H1 (cell line): ENCODE data around the gene ACSF2. TPM values are rescaled to one million over a fixed set of nuclear protein-coding genes. Genes with fewer than 3 reads are reported as not detected.

ENCODE experiments used
- CBX5 ChIP-seq: fragments of 300-800, 300-1000 bp; sonication (generic); IDR thresholded peaks from 2 replicates; pipeline ENCODE4 v1.7.1; 2016; ENCODE audit warnings: antibody characterized with exemption, low read length, low read depth
- EP300 ChIP-seq, 2 experiments: IDR thresholded peaks; 1 replicate in 1 of 2; 2 replicates in 1 of 2; pipeline ENCODE4 v1.6.1; 2011 to 2012; ENCODE audit warnings: low read depth in 2 of 2, low read length in 2 of 2, mild to moderate bottlenecking in 2 of 2, borderline replicate concordance in 1 of 2, inconsistent platforms in 1 of 2, moderate library complexity in 1 of 2
- POLR2A ChIP-seq, 2 experiments: IDR thresholded peaks; 1 replicate in 1 of 2; 2 replicates in 1 of 2; pipeline ENCODE4 v1.6.1; 2011; ENCODE audit warnings: low read depth in 2 of 2, low read length in 2 of 2, mild to moderate bottlenecking in 2 of 2; ENCODE audit errors: control extremely low read depth in 1 of 2
- POLR2AphosphoS5 ChIP-seq: IDR thresholded peaks from 2 replicates; pipeline ENCODE4 v1.6.1; 2011; ENCODE audit warnings: low read depth, low read length
- RNF2 ChIP-seq: fragments of 200-900, 300-1000 bp; sonication (generic); IDR thresholded peaks from 2 replicates; pipeline ENCODE4 v1.7.1; 2016; ENCODE audit warnings: borderline replicate concordance, low read depth, mild to moderate bottlenecking, antibody characterized with exemption, low read length; ENCODE audit not compliant: poor library complexity, severe bottlenecking; ENCODE audit errors: missing control alignments
- SRF ChIP-seq: IDR thresholded peaks from 2 replicates; pipeline ENCODE4 v1.6.1; 2011; ENCODE audit warnings: mild to moderate bottlenecking, low read depth, low read length, moderate library complexity
- polyA plus RNA-seq, 7 experiments: library from polyadenylated mRNA; depleted of rRNA in 3 of 7; stranded (reverse) in 5 of 7; unstranded in 2 of 7; fragments of >200 nt in 5 of 7; fragments of 200-250 nt in 2 of 7; gene quantifications; 1 replicate in 5 of 7; 2 replicates in 1 of 7; 4 replicates in 1 of 7; pipeline versions ENCODE4 v1.2.1 to v1.2.3, GENCODE V29; 2011 to 2013; ENCODE audit warnings: missing spikeins in 2 of 7, mixed read lengths in 2 of 7
- total RNA-seq: library from RNA; stranded (reverse); fragmentation: NEBNext Ultra II Directional; extraction: Animal tissue kit (Norgen Biotek cat#: 25700); gene quantifications from 2 replicates; pipeline ENCODE4 v1.2.1, GENCODE V29; 2021

The ACSF2 gene
- total and polyA plus RNA-seq, 2 of the 8 experiments (the other 6 are each of a cell fraction or from before 2014, with no cell fraction given) = 14.5 to 16.3 TPM

DNA sequence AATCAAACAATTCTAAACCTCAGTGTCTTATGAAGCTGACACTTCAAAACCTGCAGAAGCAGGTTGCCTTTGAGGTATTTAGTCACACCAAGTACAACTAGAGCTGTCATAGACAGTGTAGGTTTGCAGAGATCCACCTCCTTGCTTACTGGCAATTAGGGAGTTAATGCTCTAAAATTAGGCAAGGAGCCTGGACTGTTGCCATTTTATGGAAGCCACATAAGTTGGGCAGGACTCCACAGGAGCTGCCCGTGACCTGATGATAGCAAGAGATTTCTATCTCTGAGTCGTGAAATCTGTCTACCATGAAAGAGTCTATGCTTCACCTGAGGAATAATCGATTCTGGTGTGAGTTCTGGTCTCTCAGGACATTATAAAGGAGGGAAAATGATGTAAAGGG is 44.1 kb upstream of the ACSF2 start (continued):
- TF ChIP-seq EP300 (IDR thresholded peaks at IDR 0.05; ENCODE audit: borderline replicate concordance in 1 of 2, low read depth in 2 of 2, low read length in 2 of 2) (no peak), POLR2AphosphoS5 (no peak), POLR2A (IDR thresholded peaks at IDR 0.05; ENCODE audit: control extremely low read depth in 1 of 2, low read depth in 2 of 2, low read length in 2 of 2) (no peak), CBX5 (no peak), RNF2 (no peak), SRF (no peak)
